ENCODE results near the gene INHBB. TPM values are rescaled to one million over a fixed set of nuclear protein-coding genes. Genes with fewer than 3 reads are reported as not detected.

The INHBB gene
- total and polyA plus RNA-seq, 11 donors, result 0.70 to 38.0 (median 2.8) TPM

DNA sequence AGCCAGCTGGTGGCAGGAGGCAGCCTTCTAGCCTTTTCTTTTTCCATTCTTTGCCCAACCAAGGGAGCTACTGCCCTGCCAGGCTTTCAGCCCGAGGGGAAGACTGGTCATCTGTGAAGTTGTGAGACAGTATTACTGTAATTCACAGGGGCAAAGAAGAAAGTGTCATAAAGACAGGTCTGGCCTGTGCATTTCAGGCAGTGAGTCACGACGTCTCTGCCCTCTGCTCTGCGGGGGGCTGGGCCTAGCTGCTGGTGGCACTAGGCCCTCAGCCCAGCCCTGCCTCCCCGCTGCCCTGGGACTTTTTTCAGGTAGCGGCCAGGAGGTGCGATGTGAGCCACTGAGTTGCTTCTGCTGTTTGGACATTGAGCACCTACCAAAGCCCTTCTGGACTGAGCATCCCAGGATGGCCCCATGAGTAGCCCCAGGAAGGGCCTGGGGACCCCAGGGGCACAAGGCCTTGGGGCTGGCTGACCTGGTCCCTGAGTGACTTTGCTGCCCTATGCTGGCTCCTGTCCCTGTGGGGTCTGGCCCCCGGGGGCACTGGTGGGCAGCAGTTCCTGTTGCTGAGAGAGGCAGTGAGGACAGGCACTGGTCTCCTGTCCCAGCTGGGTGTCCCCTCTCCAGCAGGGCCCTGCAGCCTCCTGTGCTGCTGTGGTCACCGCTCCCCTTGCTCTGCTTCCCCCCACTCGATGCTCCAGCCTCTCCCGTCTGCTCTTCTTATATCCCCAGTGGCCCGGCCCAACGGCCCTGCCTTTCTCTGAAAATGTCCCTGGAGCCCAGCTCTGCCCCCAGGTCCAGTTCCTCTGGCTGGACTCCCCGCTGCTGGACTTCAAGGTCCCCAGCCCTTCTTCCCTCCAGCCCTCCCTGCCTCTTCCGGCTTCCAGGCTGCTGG lies 7.0 kb downstream of the INHBB start:
- H3K27ac ChIP-seq, result no peak overlapping the region
- peaks cover 0 to under 1% (median 0%) of the 10 kb centered on the region in 12 donors for H3K4me1 ChIP-seq
- TF ChIP-seq, protein P1, sequence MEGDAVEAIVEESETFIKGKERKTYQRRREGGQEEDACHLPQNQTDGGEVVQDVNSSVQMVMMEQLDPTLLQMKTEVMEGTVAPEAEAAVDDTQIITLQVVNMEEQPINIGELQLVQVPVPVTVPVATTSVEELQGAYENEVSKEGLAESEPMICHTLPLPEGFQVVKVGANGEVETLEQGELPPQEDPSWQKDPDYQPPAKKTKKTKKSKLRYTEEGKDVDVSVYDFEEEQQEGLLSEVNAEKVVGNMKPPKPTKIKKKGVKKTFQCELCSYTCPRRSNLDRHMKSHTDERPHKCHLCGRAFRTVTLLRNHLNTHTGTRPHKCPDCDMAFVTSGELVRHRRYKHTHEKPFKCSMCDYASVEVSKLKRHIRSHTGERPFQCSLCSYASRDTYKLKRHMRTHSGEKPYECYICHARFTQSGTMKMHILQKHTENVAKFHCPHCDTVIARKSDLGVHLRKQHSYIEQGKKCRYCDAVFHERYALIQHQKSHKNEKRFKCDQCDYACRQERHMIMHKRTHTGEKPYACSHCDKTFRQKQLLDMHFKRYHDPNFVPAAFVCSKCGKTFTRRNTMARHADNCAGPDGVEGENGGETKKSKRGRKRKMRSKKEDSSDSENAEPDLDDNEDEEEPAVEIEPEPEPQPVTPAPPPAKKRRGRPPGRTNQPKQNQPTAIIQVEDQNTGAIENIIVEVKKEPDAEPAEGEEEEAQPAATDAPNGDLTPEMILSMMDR (IDR thresholded peaks at IDR 0.05), result no peak
- TF ChIP-seq POLR2A (IDR thresholded peaks at IDR 0.05), result no peak
- H3K27me3 ChIP-seq, result peaks cover 0 to 23% (median 6%) of the 10 kb centered on the region in 9 donors
- intact Hi-C loops (cut with DNase I), result loop anchor here in 1 of 10 donors (5.0 kb wide), 1 partner anchor 84 kb away; no protein-coding TSS in a partner anchor
- no peaks in the 10 kb centered on the region for H3K36me3 ChIP-seq
- peak in 1 of 4 donors; percentile 4 for ATAC-seq
- 77 to 85% (median 79%) methylated on average over 15 of the region's 15 CpGs for WGBS, 4 donors
- H3K4me3 ChIP-seq, result no peak overlapping the region
- H3K9me3 ChIP-seq, result no peaks in the 10 kb centered on the region
- peak in 2 of 5 donors; percentile 21 to 53 for DNase-seq

DNA sequence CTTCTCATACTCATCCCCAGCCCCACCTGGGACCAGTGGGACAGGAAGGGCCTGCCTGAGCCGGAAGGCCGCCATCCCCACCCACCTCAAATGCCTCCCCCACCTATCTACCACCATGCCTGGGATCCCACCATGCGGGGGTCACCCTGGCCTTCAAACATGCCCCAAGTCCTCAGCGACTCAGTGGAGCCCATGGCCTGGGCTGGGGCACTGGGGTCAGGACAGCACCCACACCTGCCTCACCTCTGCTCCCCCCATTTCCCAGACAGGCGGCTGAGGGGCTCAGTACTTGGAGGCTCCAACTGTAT lies 7.6 kb downstream of the INHBB start:
- H3K27me3 ChIP-seq, result peaks cover 0 to 22% (median 6%) of the 10 kb centered on the region in 9 donors
- DNase-seq, result peak in 1 of 5 donors; percentile 38
- peak in 1 of 4 donors; percentile 10 for ATAC-seq
- intact Hi-C loops (cut with DNase I), result loop anchor here in 1 of 10 donors (5.0 kb wide), 1 partner anchor 84 kb away; no protein-coding TSS in a partner anchor
- no peaks in the 10 kb centered on the region for H3K4me1 ChIP-seq
- no peaks in the 10 kb centered on the region for H3K36me3 ChIP-seq
- H3K4me3 ChIP-seq, result no peak overlapping the region
- WGBS, 4 donors, result 85 to 95% (median 88%) methylated on average over 4 to 5 of the region's 5 CpGs
- TF ChIP-seq, protein P1 (IDR thresholded peaks at IDR 0.05), result no peak
- TF ChIP-seq POLR2A (IDR thresholded peaks at IDR 0.05), result no peak
- H3K27ac ChIP-seq, result no peak overlapping the region
- H3K9me3 ChIP-seq, result no peaks in the 10 kb centered on the region

DNA sequence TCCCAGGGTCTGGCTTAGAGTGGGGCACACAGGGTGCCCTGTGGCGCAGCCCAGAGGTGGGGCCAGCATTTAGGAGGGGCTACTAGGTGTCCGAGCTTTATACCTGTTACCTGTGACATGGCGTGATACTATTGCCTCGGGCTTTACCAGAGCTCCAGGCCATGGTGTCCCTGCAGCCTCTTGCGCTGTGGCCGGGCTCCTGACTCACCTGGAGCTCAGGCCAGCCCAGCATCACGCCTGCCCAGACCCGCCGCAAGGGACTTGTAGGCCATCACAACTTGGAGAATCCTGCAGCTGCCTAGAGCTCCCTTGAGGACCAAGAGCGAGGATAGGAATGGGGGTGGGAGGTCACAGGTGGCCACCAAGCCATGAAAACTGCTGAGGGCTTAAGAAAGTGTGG lies 8.0 kb downstream of the INHBB start:
- ATAC-seq, result no peak
- no peak for TF ChIP-seq POLR2A (IDR thresholded peaks at IDR 0.05)
- TF ChIP-seq, protein P1 (IDR thresholded peaks at IDR 0.05), result no peak
- no peak overlapping the region for H3K4me3 ChIP-seq
- no peaks in the 10 kb centered on the region for H3K9me3 ChIP-seq
- no peaks in the 10 kb centered on the region for H3K4me1 ChIP-seq
- peak in 1 of 5 donors; percentile 32 for DNase-seq
- intact Hi-C loops (cut with DNase I), result loop anchor here in 1 of 10 donors (5.0 kb wide), 1 partner anchor 83 kb away; no protein-coding TSS in a partner anchor
- peaks cover 0 to 19% (median 3%) of the 10 kb centered on the region in 9 donors for H3K27me3 ChIP-seq
- 91 to 93% (median 93%) methylated on average over 4 to 10 of the region's 10 CpGs for WGBS, 4 donors
- no peaks in the 10 kb centered on the region for H3K36me3 ChIP-seq
- no peak overlapping the region for H3K27ac ChIP-seq

DNA sequence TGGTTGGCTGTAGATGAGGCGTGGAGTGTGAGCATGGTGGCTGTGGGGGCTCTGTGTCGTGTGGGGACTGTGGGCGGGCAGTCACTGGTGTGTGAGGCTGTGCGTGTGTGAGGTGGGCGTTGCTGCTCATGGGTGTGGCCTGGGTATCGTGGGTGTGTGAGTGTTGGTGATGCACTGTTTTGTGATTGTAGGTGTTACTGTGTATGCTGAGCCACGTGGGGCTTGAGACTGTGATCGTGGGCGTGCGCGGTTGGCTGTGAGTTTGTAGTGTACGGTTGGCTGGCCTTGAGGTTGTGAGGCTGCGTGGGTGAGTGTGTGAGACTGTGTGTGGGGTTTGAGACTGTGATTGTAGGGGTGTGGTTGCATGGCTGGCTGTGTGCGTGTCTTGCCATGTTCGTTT lies 8.5 kb downstream of the INHBB start:
- Histone ChIP-seq H3K4me3 (no peak overlapping the region), H3K27ac (no peak overlapping the region), H3K9me3 (no peaks in the 10 kb centered on the region), H3K36me3 (no peaks in the 10 kb centered on the region), H3K27me3 (peaks cover 0 to 13% (median under 1%) of the 10 kb centered on the region in 9 donors), H3K4me1 (no peaks in the 10 kb centered on the region)
- DNase-seq (peak in 1 of 5 donors; percentile 41), ATAC-seq (no peak)
- WGBS, 4 donors, result 86 to 88% (median 87%) methylated on average over 15 of the region's 15 CpGs
- no peak for TF ChIP-seq POLR2A (IDR thresholded peaks at IDR 0.05)
- TF ChIP-seq, protein P1 (IDR thresholded peaks at IDR 0.05), result no peak
- intact Hi-C loops (cut with DNase I), result loop anchor here in 1 of 10 donors (5.0 kb wide), 1 partner anchor 83 kb away; no protein-coding TSS in a partner anchor

Data from heart left ventricle (tissue), 16 donors.